ENCODE measurements around the gene SEMA6B.
"Not testable (repeated sequence)": the region's sequence is repeated elsewhere in the genome, so short reads cannot be mapped to it uniquely, and the experiment has no call there.

SEMA6B gene

DNA sequence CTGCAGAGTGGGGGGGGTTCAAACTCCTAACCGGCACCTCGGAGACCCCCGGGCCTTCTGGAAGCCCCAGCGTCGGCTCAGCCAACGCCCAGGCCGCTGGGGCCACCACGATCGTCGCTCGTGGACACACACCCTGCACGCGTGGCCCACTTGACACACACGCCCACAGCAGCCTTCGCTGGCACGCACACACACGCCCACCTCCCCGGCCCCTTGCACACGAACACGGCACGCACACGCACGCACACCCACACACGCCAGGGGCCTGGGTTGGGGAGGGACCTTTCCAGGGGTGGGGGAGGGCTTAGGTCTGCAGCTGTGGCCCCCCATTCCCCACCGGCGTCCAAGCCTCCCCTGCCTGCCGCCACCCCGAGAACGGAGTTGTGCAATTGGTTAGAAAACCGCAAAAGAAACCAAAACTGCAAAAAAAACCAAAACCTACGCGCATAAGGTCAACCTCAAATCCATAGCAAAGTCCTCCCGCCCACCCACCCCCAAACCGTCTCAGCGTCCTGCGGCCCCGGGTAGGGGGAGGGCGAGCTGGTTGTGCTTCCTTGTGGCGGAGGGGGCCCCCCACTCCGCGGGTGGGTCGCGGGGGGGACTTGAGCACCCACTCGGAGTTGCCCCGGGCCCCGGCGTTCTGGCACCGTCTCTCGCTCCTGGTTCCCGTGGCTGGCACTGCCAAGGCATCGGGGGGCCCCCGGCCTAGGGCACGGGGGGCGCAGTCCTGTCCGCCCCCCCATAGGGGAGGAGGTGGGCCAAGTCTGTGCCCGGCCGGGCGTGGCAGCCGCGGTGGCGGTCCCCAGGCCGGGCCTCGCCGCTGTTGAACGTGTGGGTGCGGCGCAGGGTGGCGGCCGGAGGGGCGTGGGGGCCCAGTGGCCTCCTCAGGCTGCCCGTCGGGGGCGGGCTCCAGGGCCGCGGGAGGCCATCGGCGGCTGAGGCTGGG is 16.3 kb downstream of the SEMA6B start:
- POLR2A ChIA-PET = no interaction called here
- H3K4me1 ChIP-seq (ENCODE audit: control insufficient read depth, insufficient read depth, low read length) = no peaks in the 10 kb centered on the region
- CTCF ChIA-PET = no interaction called here
- no peaks in the 10 kb centered on the region for H3K36me3 ChIP-seq (ENCODE audit: control insufficient read depth in 2 of 2, insufficient read depth in 1 of 2, low read length in 2 of 2)
- peak; percentile 68; the same call in 1 of the 2 replicates for TF ChIP-seq EGR2 (tag by site-specific recombination; IDR thresholded peaks at IDR 0.05; ENCODE audit: low read depth)
- TF ChIP-seq ZFHX2 (tag by site-specific recombination; conservative IDR thresholded peaks at IDR 0.05) = peak; percentile 85
- TF ChIP-seq, protein P1, sequence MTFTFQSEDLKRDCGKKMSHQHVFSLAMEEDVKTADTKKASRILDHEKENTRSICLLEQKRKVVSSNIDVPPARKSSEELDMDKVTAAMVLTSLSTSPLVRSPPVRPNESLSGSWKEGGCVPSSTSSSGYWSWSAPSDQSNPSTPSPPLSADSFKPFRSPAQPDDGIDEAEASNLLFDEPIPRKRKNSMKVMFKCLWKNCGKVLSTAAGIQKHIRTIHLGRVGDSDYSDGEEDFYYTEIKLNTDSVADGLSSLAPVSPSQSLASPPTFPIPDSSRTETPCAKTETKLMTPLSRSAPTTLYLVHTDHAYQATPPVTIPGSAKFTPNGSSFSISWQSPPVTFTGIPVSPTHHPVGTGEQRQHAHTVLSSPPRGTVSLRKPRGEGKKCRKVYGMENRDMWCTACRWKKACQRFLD (tag by site-specific recombination; IDR thresholded peaks at IDR 0.05) = no peak
- no peak for TF ChIP-seq ZNF366 (tag by site-specific recombination; conservative IDR thresholded peaks at IDR 0.05)
- no peak overlapping the region for H3K4me3 ChIP-seq (ENCODE audit: low read depth, low read length)
- no peaks in the 10 kb centered on the region for H3K9me3 ChIP-seq (ENCODE audit: control insufficient read depth, insufficient read depth, low read depth, low read length)
- no peak overlapping the region for H3K27ac ChIP-seq (ENCODE audit: extremely low read depth, low read depth, low read length)

DNA sequence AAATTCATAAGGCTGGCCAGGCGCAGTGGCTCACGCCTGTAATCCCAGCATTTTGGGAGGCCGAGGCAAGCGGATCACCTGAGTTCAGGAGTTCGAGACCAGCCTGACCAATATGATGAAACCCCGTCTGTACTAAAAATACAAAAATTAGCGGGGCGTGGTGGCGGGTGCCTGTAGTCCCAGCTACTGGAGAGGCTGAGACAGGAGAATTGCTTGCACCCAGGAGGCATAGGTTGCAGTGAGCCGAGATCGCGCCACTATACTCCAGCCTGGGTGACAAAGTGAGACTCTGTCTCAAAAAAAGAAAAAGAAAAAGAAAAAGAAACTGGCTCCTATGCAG is 17.7 kb downstream of the SEMA6B start:
- CTCF ChIA-PET = interaction anchor here (0.7 to 1.3 kb wide), 4 partner anchors 16 to 94 kb away, joined by 3 to 5 read pairs (median 3); no protein-coding TSS in a partner anchor
- H3K9me3 ChIP-seq (ENCODE audit: control insufficient read depth, insufficient read depth, low read depth, low read length); H3K27ac ChIP-seq (ENCODE audit: extremely low read depth, low read depth, low read length); H3K36me3 ChIP-seq (ENCODE audit: control insufficient read depth in 2 of 2, insufficient read depth in 1 of 2, low read length in 2 of 2); POLR2A ChIA-PET; H3K4me3 ChIP-seq (ENCODE audit: low read depth, low read length); H3K4me1 ChIP-seq (ENCODE audit: control insufficient read depth, insufficient read depth, low read length): not testable (repeated sequence)

DNA sequence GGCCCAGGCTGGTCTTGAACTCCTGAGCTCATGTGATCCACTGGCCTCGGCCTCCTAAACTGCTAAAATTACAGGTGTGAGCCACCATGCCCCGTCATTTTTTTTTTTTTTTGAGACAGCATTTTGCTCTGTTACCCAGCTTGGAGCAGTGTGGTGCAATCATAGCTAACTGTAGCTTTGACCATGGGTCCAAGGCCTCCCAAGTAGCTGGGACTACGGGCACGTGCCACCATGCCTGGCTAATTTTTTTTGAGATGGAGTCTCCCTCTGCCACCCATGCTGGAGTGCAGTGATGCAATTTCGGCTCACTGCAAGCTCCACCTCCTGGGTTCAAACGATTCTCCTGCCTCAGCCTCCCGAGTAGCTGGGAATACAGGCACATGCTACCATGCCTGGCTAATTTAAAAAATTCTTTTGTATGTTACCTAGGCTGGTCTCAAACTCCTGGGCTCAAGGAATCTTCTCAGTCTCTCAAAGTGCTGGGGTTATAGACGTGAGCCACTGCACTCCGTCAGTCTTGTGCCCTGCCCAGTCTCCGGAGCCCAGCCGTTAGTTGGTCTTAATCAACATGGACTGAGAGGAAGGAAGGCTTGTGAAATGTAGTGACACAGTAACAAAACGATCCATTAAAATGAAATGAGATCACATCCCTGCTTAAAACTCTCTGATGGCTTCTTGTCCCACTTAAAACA is 18.2 kb downstream of the SEMA6B start:
- POLR2A ChIA-PET = interaction anchor here (0.6 kb wide), 1 partner anchor 15 kb away, joined by 3 read pairs; no protein-coding TSS in a partner anchor
- TF ChIP-seq, protein P2, sequence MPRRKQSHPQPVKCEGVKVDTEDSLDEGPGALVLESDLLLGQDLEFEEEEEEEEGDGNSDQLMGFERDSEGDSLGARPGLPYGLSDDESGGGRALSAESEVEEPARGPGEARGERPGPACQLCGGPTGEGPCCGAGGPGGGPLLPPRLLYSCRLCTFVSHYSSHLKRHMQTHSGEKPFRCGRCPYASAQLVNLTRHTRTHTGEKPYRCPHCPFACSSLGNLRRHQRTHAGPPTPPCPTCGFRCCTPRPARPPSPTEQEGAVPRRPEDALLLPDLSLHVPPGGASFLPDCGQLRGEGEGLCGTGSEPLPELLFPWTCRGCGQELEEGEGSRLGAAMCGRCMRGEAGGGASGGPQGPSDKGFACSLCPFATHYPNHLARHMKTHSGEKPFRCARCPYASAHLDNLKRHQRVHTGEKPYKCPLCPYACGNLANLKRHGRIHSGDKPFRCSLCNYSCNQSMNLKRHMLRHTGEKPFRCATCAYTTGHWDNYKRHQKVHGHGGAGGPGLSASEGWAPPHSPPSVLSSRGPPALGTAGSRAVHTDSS (tag by site-specific recombination; IDR thresholded peaks at IDR 0.05) = no peak
- TF ChIP-seq OSR2 (tag by site-specific recombination; IDR thresholded peaks at IDR 0.05) (no peak), KLF16 (tag by site-specific recombination; IDR thresholded peaks at IDR 0.05) (no peak), BCL11A (tag by site-specific recombination; IDR thresholded peaks at IDR 0.05; ENCODE audit: low read depth) (no peak), ZNF354C (tag by site-specific recombination; IDR thresholded peaks at IDR 0.05; ENCODE audit: borderline replicate concordance, low read depth) (no peak), ZNF140 (tag by site-specific recombination; IDR thresholded peaks at IDR 0.05) (no peak), ZNF549 (tag by site-specific recombination; IDR thresholded peaks at IDR 0.05) (no peak)
- TF ChIP-seq, protein P3, sequence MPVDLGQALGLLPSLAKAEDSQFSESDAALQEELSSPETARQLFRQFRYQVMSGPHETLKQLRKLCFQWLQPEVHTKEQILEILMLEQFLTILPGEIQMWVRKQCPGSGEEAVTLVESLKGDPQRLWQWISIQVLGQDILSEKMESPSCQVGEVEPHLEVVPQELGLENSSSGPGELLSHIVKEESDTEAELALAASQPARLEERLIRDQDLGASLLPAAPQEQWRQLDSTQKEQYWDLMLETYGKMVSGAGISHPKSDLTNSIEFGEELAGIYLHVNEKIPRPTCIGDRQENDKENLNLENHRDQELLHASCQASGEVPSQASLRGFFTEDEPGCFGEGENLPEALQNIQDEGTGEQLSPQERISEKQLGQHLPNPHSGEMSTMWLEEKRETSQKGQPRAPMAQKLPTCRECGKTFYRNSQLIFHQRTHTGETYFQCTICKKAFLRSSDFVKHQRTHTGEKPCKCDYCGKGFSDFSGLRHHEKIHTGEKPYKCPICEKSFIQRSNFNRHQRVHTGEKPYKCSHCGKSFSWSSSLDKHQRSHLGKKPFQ (tag by site-specific recombination; IDR thresholded peaks at IDR 0.05) = no peak
- TF ChIP-seq, protein P4, sequence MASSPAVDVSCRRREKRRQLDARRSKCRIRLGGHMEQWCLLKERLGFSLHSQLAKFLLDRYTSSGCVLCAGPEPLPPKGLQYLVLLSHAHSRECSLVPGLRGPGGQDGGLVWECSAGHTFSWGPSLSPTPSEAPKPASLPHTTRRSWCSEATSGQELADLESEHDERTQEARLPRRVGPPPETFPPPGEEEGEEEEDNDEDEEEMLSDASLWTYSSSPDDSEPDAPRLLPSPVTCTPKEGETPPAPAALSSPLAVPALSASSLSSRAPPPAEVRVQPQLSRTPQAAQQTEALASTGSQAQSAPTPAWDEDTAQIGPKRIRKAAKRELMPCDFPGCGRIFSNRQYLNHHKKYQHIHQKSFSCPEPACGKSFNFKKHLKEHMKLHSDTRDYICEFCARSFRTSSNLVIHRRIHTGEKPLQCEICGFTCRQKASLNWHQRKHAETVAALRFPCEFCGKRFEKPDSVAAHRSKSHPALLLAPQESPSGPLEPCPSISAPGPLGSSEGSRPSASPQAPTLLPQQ (tag by site-specific recombination; IDR thresholded peaks at IDR 0.05) = no peak
- CTCF ChIA-PET = interaction anchor here (0.8 to 5.1 kb wide), 6 partner anchors 13 to 95 kb away, joined by 3 to 34 read pairs (median 4); no protein-coding TSS in a partner anchor
- no peaks in the 10 kb centered on the region for H3K36me3 ChIP-seq (ENCODE audit: control insufficient read depth in 2 of 2, insufficient read depth in 1 of 2, low read length in 2 of 2)
- no peak overlapping the region for H3K4me3 ChIP-seq (ENCODE audit: low read depth, low read length)
- no peaks in the 10 kb centered on the region for H3K4me1 ChIP-seq (ENCODE audit: control insufficient read depth, insufficient read depth, low read length)
- no peaks in the 10 kb centered on the region for H3K9me3 ChIP-seq (ENCODE audit: control insufficient read depth, insufficient read depth, low read depth, low read length)
- no peak overlapping the region for H3K27ac ChIP-seq (ENCODE audit: extremely low read depth, low read depth, low read length)

Measured in HEK293 (cell line).